ENCODE results near the gene ATP7A. TPM values are rescaled to one million over a fixed set of nuclear protein-coding genes. Genes with fewer than 3 reads are reported as not detected.

ATP7A gene
- total and polyA plus RNA-seq, 2 donors (not counting 3 experiments of a cell fraction or from before 2014, with no cell fraction given): 3.1 to 8.8 TPM

DNA sequence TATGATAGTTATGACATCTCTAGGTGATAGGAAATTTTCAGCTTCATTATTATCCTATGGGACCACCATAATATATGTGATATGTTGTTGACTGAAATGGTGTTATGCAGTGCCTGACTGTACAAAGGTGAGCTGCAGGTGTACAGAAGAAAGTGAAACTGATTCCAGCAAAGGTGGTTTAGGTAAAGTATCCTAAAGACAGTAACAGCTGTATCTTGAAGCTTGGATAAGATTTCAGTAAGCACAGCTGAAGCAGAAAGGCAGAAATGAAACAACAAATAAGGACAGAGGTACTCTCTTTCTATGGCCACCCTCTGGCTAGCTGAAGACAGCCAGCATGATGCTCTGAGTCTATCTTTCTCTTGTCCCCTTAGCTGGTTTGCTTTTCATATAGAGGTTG, 163.6 kb downstream of the ATP7A start:
- H3K36me3 ChIP-seq (ENCODE audit: control insufficient read depth in 2 of 2, extremely low read depth in 1 of 2, insufficient read depth in 2 of 2, low read length in 2 of 2): no peaks in the 10 kb centered on the region
- dilution Hi-C loops (cut with MboI; ENCODE audit: extremely low pct_ligation_motif_present, low sequenced_read_pairs): no loop called here
- TF ChIP-seq GATA2 (IDR thresholded peaks at IDR 0.05; ENCODE audit: insufficient read depth, insufficient read length, low read depth, low read length) (no peak), JUN (IDR thresholded peaks at IDR 0.05; ENCODE audit: borderline replicate concordance, insufficient read depth, insufficient read length, low read depth) (no peak), EZH2 (IDR thresholded peaks at IDR 0.05; ENCODE audit: borderline replicate concordance, low read depth, low read length, severe bottlenecking) (no peak), POLR2A (IDR thresholded peaks at IDR 0.05; ENCODE audit: low read depth, low read length) (no peak), POLR2AphosphoS5 (IDR thresholded peaks at IDR 0.05; ENCODE audit: insufficient read depth, low read depth, low read length) (no peak)
- TF ChIP-seq, protein P1, sequence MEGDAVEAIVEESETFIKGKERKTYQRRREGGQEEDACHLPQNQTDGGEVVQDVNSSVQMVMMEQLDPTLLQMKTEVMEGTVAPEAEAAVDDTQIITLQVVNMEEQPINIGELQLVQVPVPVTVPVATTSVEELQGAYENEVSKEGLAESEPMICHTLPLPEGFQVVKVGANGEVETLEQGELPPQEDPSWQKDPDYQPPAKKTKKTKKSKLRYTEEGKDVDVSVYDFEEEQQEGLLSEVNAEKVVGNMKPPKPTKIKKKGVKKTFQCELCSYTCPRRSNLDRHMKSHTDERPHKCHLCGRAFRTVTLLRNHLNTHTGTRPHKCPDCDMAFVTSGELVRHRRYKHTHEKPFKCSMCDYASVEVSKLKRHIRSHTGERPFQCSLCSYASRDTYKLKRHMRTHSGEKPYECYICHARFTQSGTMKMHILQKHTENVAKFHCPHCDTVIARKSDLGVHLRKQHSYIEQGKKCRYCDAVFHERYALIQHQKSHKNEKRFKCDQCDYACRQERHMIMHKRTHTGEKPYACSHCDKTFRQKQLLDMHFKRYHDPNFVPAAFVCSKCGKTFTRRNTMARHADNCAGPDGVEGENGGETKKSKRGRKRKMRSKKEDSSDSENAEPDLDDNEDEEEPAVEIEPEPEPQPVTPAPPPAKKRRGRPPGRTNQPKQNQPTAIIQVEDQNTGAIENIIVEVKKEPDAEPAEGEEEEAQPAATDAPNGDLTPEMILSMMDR (IDR thresholded peaks at IDR 0.05; ENCODE audit: extremely low read depth in 1 of 2, insufficient read depth in 1 of 2, low read depth in 1 of 2, low read length in 2 of 2): no peak
- no peak overlapping the region for H2AFZ ChIP-seq (ENCODE audit: low read depth, low read length)
- H3K4me2 ChIP-seq (ENCODE audit: insufficient read depth, low read length): no peak overlapping the region
- CTCF ChIA-PET: no interaction called here
- DNase-seq (ENCODE audit: low read depth, low spot score) (no peak), FAIRE-seq (no peak)
- POLR2A ChIA-PET: no interaction called here
- H3K4me3 ChIP-seq (replicated peaks in 1 of 3; ENCODE audit: insufficient read depth in 1 of 3, low read depth in 1 of 3, low read length in 3 of 3): no peak overlapping the region
- H4K20me1 ChIP-seq (replicated peaks; ENCODE audit: control insufficient read depth, extremely low read depth, insufficient read depth, low read length): no peaks in the 10 kb centered on the region
- no peaks in the 10 kb centered on the region for H3K9me1 ChIP-seq (replicated peaks; ENCODE audit: control insufficient read depth, extremely low read depth, insufficient read depth, low read length)
- H3K4me1 ChIP-seq (ENCODE audit: control insufficient read depth, extremely low read depth, insufficient read depth, low read length): no peaks in the 10 kb centered on the region
- H3K27me3 ChIP-seq (ENCODE audit: control insufficient read depth in 2 of 2, insufficient read depth in 2 of 2, low read length in 2 of 2): no peaks in the 10 kb centered on the region
- no peaks in the 10 kb centered on the region for H3K9me3 ChIP-seq (replicated peaks; ENCODE audit: control insufficient read depth, insufficient read depth, low read length)
- no peak overlapping the region for H3K9ac ChIP-seq (replicated peaks; ENCODE audit: extremely low read depth, insufficient read depth, low read length)
- H3K27ac ChIP-seq (ENCODE audit: insufficient read depth, low read depth, low read length): no peak overlapping the region
- H3K79me2 ChIP-seq (ENCODE audit: control insufficient read depth, insufficient read depth, low read length): no peaks in the 10 kb centered on the region
- intact Hi-C loops (cut with micrococcal nuclease): no loop called here
- BruUV-seq (replicated peaks): no TSS peak
